ENCODE data around the gene VARS1. TPM values are rescaled to one million over a fixed set of nuclear protein-coding genes. Genes with fewer than 3 reads are reported as not detected.
A peak's percentile ranks its signal among the peaks of the same experiment; 100 is the strongest.

VARS1 gene
- total and polyA plus RNA-seq, 2 experiments from 2014 or later, result 71.2 to 137 TPM

DNA sequence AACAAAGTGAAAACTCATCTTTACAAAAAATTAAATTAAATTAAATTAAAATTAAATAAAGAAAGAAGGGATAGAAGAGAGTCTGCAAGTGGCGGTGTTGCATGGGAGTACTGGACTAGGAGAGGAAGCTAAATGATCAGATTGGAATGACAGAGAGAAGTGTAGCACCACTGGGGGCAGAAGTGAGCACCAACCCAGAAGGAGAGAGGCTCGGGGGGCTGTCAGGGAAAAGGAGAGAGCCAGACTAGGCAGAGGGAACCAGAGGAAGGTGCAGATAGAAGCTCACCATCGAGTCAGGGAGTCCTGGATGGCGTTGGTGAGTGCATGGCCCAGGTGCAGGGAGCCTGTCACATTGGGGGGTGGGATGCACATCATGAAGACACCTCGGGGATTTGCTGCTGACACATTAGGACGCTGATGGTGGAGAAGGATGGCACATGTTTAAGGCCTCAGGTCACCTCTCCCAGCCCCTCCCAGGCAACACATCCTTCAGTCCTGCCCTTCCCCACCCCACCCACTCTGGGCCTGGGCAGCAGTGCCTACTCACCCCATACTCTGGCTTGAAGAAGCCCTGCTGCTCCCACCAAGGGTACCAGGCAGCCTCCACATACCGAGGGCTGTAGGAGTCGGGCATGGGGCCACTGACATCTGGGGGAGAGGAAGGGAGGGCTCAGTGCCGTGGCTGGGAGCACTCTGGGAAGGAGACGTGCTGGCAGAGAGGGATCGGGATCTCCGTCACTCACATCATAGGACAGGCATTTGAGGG is 4.0 kb downstream of the VARS1 start:
- peaks cover 47% of the 10 kb centered on the region for H3K36me3 Mint-ChIP-seq (ENCODE audit: low read depth)
- no peaks in the 10 kb centered on the region for H3K9me2 ChIP-seq (ENCODE audit: insufficient read depth)
- H2AFZ ChIP-seq, result no peak overlapping the region
- H3K27me3 Mint-ChIP-seq (ENCODE audit: insufficient read depth, low read depth, poor library complexity), result peaks cover 13% of the 10 kb centered on the region
- H3K4me3 ChIP-seq, result no peak overlapping the region
- peaks cover 14% of the 10 kb centered on the region for H3K36me3 ChIP-seq (ENCODE audit: insufficient read depth)
- H3K4me1 Mint-ChIP-seq, result peaks cover 9% of the 10 kb centered on the region
- no peak overlapping the region; the same call in 2 of the 3 replicates for H3K4me3 Mint-ChIP-seq
- H3K27me3 ChIP-seq (ENCODE audit: insufficient read depth), result no peaks in the 10 kb centered on the region
- TF ChIP-seq, protein P1, sequence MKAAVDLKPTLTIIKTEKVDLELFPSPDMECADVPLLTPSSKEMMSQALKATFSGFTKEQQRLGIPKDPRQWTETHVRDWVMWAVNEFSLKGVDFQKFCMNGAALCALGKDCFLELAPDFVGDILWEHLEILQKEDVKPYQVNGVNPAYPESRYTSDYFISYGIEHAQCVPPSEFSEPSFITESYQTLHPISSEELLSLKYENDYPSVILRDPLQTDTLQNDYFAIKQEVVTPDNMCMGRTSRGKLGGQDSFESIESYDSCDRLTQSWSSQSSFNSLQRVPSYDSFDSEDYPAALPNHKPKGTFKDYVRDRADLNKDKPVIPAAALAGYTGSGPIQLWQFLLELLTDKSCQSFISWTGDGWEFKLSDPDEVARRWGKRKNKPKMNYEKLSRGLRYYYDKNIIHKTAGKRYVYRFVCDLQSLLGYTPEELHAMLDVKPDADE (IDR thresholded peaks at IDR 0.05), result no peak
- no peak for TF ChIP-seq NANOG (IDR thresholded peaks at IDR 0.05; ENCODE audit: borderline replicate concordance)
- 0 out of 2 replicates have a peak, but pooled peaks have one; percentile 21 for TF ChIP-seq CREB1 (CRISPR knock-in tag; IDR thresholded peaks at IDR 0.05; ENCODE audit: low read depth)
- TF ChIP-seq CTCF (conservative IDR thresholded peaks at IDR 0.05; ENCODE audit: low read depth in 2 of 2), result peak; percentile 61 to 75
- no peak for TF ChIP-seq ZNF331 (CRISPR knock-in tag; IDR thresholded peaks at IDR 0.05; ENCODE audit: low read depth)
- TF ChIP-seq ZNF114 (CRISPR knock-in tag; IDR thresholded peaks at IDR 0.05), result no peak
- TF ChIP-seq POLR2AphosphoS5 (IDR thresholded peaks at IDR 0.05; ENCODE audit: low read depth), result no peak
- TF ChIP-seq REST (IDR thresholded peaks at IDR 0.05; ENCODE audit: unreplicated experiment), result no peak
- TF ChIP-seq STAT1 (IDR thresholded peaks at IDR 0.05; ENCODE audit: unreplicated experiment), result no peak
- TF ChIP-seq EZH2 (IDR thresholded peaks at IDR 0.05; ENCODE audit: low read depth, unreplicated experiment), result no peak
- TF ChIP-seq JUNB (IDR thresholded peaks at IDR 0.05; ENCODE audit: unreplicated experiment), result no peak
- TF ChIP-seq, protein P2, sequence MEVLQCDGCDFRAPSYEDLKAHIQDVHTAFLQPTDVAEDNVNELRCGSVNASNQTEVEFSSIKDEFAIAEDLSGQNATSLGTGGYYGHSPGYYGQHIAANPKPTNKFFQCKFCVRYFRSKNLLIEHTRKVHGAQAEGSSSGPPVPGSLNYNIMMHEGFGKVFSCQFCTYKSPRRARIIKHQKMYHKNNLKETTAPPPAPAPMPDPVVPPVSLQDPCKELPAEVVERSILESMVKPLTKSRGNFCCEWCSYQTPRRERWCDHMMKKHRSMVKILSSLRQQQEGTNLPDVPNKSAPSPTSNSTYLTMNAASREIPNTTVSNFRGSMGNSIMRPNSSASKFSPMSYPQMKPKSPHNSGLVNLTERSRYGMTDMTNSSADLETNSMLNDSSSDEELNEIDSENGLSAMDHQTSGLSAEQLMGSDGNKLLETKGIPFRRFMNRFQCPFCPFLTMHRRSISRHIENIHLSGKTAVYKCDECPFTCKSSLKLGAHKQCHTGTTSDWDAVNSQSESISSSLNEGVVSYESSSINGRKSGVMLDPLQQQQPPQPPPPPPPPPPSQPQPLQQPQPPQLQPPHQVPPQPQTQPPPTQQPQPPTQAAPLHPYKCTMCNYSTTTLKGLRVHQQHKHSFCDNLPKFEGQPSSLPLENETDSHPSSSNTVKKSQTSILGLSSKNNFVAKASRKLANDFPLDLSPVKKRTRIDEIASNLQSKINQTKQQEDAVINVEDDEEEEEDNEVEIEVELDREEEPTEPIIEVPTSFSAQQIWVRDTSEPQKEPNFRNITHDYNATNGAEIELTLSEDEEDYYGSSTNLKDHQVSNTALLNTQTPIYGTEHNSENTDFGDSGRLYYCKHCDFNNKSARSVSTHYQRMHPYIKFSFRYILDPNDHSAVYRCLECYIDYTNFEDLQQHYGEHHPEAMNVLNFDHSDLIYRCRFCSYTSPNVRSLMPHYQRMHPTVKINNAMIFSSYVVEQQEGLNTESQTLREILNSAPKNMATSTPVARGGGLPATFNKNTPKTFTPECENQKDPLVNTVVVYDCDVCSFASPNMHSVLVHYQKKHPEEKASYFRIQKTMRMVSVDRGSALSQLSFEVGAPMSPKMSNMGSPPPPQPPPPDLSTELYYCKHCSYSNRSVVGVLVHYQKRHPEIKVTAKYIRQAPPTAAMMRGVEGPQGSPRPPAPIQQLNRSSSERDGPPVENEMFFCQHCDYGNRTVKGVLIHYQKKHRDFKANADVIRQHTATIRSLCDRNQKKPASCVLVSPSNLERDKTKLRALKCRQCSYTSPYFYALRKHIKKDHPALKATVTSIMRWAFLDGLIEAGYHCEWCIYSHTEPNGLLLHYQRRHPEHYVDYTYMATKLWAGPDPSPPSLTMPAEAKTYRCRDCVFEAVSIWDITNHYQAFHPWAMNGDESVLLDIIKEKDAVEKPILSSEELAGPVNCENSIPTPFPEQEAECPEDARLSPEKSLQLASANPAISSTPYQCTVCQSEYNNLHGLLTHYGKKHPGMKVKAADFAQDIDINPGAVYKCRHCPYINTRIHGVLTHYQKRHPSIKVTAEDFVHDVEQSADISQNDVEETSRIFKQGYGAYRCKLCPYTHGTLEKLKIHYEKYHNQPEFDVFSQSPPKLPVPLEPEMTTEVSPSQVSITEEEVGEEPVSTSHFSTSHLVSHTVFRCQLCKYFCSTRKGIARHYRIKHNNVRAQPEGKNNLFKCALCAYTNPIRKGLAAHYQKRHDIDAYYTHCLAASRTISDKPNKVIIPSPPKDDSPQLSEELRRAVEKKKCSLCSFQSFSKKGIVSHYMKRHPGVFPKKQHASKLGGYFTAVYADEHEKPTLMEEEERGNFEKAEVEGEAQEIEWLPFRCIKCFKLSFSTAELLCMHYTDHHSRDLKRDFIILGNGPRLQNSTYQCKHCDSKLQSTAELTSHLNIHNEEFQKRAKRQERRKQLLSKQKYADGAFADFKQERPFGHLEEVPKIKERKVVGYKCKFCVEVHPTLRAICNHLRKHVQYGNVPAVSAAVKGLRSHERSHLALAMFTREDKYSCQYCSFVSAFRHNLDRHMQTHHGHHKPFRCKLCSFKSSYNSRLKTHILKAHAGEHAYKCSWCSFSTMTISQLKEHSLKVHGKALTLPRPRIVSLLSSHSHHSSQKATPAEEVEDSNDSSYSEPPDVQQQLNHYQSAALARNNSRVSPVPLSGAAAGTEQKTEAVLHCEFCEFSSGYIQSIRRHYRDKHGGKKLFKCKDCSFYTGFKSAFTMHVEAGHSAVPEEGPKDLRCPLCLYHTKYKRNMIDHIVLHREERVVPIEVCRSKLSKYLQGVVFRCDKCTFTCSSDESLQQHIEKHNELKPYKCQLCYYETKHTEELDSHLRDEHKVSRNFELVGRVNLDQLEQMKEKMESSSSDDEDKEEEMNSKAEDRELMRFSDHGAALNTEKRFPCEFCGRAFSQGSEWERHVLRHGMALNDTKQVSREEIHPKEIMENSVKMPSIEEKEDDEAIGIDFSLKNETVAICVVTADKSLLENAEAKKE (CRISPR knock-in tag; IDR thresholded peaks at IDR 0.05), result no peak
- no peak for TF ChIP-seq EZH2phosphoT487 (IDR thresholded peaks at IDR 0.05; ENCODE audit: unreplicated experiment)
- no peak overlapping the region for H3K4me2 ChIP-seq
- H3K9me3 Mint-ChIP-seq, result no peaks in the 10 kb centered on the region
- no peak overlapping the region for H3K27ac ChIP-seq (ENCODE audit: low read depth)
- H3K79me2 ChIP-seq (replicated peaks; ENCODE audit: insufficient read depth), result peaks cover 22% of the 10 kb centered on the region
- ATAC-seq (peak; percentile 57), DNase-seq (ENCODE audit: low spot score) (peak; percentile 90)
- H3K27ac Mint-ChIP-seq, result 0 out of 2 replicates have a peak overlapping the region, but pooled peaks have one; percentile 14
- peaks cover 5% of the 10 kb centered on the region; the same call in 1 of the 2 replicates for H4K20me1 ChIP-seq (replicated peaks; ENCODE audit: insufficient read depth)
- no peaks in the 10 kb centered on the region; the same call in 1 of the 2 replicates for H3K4me1 ChIP-seq (ENCODE audit: insufficient read depth)
- H3F3A ChIP-seq (replicated peaks; ENCODE audit: low read depth), result peaks cover 14% of the 10 kb centered on the region

Data from GM23338 (cell line).